ENCODE data around the gene VMAC. TPM values are rescaled to one million over a fixed set of nuclear protein-coding genes. Genes with fewer than 3 reads are reported as not detected.
A peak's percentile ranks its signal among the peaks of the same experiment; 100 is the strongest.

VMAC gene
- total and polyA plus RNA-seq, 2 of the 13 experiments (the other 11 are each of a cell fraction or from before 2014, with no cell fraction given), result 2.4 TPM

- TF ChIP-seq ZNF318 (CRISPR knock-in tag; IDR thresholded peaks at IDR 0.05) (no peak), ZNF670 (CRISPR knock-in tag; IDR thresholded peaks at IDR 0.05; ENCODE audit: borderline replicate concordance) (no peak), PPARG (CRISPR knock-in tag; conservative IDR thresholded peaks at IDR 0.05) (peak; percentile 51; the same call in 1 of the 2 replicates), KLF9 (CRISPR knock-in tag; IDR thresholded peaks at IDR 0.05; ENCODE audit: low read depth) (no peak), ARID5B (CRISPR knock-in tag; IDR thresholded peaks at IDR 0.05) (peak; percentile 51; the same call in 1 of the 2 replicates), ZNF18 (CRISPR knock-in tag; IDR thresholded peaks at IDR 0.05; ENCODE audit: insufficient replicate concordance) (no peak), ELF4 (CRISPR knock-in tag; IDR thresholded peaks at IDR 0.05; ENCODE audit: borderline replicate concordance) (no peak)
- TF ChIP-seq, protein P1, sequence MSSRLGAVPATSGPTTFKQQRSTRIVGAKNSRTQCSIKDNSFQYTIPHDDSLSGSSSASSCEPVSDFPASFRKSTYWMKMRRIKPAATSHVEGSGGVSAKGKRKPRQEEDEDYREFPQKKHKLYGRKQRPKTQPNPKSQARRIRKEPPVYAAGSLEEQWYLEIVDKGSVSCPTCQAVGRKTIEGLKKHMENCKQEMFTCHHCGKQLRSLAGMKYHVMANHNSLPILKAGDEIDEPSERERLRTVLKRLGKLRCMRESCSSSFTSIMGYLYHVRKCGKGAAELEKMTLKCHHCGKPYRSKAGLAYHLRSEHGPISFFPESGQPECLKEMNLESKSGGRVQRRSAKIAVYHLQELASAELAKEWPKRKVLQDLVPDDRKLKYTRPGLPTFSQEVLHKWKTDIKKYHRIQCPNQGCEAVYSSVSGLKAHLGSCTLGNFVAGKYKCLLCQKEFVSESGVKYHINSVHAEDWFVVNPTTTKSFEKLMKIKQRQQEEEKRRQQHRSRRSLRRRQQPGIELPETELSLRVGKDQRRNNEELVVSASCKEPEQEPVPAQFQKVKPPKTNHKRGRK (CRISPR knock-in tag; IDR thresholded peaks at IDR 0.05), result no peak
- TF ChIP-seq, protein P2, sequence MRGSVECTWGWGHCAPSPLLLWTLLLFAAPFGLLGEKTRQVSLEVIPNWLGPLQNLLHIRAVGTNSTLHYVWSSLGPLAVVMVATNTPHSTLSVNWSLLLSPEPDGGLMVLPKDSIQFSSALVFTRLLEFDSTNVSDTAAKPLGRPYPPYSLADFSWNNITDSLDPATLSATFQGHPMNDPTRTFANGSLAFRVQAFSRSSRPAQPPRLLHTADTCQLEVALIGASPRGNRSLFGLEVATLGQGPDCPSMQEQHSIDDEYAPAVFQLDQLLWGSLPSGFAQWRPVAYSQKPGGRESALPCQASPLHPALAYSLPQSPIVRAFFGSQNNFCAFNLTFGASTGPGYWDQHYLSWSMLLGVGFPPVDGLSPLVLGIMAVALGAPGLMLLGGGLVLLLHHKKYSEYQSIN (CRISPR knock-in tag; IDR thresholded peaks at IDR 0.05; ENCODE audit: borderline replicate concordance), result no peak
- TF ChIP-seq, protein P3, sequence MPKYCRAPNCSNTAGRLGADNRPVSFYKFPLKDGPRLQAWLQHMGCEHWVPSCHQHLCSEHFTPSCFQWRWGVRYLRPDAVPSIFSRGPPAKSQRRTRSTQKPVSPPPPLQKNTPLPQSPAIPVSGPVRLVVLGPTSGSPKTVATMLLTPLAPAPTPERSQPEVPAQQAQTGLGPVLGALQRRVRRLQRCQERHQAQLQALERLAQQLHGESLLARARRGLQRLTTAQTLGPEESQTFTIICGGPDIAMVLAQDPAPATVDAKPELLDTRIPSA (CRISPR knock-in tag; IDR thresholded peaks at IDR 0.05; ENCODE audit: borderline replicate concordance), result no peak
These were observed 4.2 kb downstream of the VMAC start (continued) for GRCh38 chr19:5908773-5909442.
